ENCODE results near the gene LRRC34. TPM values are rescaled to one million over a fixed set of nuclear protein-coding genes. Genes with fewer than 3 reads are reported as not detected.

The LRRC34 gene
- total and polyA plus RNA-seq, 9 of the 15 experiments (the other 6 are each of a cell fraction or from before 2014, with no cell fraction given): 0.17 to 0.30 TPM; not detected in 7

GRCh38 chr3:169772897-169773816, 39.5 kb downstream of the LRRC34 start, which contains the start of gene MYNN (continued):
- no peak for TF ChIP-seq FOXA1 (IDR thresholded peaks at IDR 0.05; ENCODE audit: borderline replicate concordance)
- no peak for TF ChIP-seq NFE2 (IDR thresholded peaks at IDR 0.05; ENCODE audit: low read depth)
- TF ChIP-seq, protein P1, sequence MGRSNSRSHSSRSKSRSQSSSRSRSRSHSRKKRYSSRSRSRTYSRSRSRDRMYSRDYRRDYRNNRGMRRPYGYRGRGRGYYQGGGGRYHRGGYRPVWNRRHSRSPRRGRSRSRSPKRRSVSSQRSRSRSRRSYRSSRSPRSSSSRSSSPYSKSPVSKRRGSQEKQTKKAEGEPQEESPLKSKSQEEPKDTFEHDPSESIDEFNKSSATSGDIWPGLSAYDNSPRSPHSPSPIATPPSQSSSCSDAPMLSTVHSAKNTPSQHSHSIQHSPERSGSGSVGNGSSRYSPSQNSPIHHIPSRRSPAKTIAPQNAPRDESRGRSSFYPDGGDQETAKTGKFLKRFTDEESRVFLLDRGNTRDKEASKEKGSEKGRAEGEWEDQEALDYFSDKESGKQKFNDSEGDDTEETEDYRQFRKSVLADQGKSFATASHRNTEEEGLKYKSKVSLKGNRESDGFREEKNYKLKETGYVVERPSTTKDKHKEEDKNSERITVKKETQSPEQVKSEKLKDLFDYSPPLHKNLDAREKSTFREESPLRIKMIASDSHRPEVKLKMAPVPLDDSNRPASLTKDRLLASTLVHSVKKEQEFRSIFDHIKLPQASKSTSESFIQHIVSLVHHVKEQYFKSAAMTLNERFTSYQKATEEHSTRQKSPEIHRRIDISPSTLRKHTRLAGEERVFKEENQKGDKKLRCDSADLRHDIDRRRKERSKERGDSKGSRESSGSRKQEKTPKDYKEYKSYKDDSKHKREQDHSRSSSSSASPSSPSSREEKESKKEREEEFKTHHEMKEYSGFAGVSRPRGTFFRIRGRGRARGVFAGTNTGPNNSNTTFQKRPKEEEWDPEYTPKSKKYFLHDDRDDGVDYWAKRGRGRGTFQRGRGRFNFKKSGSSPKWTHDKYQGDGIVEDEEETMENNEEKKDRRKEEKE (IDR thresholded peaks at IDR 0.05; ENCODE audit: borderline replicate concordance in 1 of 2, control insufficient read depth in 1 of 2, low read depth in 2 of 2, low read length in 1 of 2): no peak
- no peak for TF ChIP-seq MED1 (CRISPR knock-in tag; IDR thresholded peaks at IDR 0.05; ENCODE audit: borderline replicate concordance)
- peak in 1 of 3 experiments; percentile 78; a peak in 2 of 6 replicates for TF ChIP-seq ZBTB11 (CRISPR knock-in tag; IDR thresholded peaks at IDR 0.05)
- TF ChIP-seq, protein P2, sequence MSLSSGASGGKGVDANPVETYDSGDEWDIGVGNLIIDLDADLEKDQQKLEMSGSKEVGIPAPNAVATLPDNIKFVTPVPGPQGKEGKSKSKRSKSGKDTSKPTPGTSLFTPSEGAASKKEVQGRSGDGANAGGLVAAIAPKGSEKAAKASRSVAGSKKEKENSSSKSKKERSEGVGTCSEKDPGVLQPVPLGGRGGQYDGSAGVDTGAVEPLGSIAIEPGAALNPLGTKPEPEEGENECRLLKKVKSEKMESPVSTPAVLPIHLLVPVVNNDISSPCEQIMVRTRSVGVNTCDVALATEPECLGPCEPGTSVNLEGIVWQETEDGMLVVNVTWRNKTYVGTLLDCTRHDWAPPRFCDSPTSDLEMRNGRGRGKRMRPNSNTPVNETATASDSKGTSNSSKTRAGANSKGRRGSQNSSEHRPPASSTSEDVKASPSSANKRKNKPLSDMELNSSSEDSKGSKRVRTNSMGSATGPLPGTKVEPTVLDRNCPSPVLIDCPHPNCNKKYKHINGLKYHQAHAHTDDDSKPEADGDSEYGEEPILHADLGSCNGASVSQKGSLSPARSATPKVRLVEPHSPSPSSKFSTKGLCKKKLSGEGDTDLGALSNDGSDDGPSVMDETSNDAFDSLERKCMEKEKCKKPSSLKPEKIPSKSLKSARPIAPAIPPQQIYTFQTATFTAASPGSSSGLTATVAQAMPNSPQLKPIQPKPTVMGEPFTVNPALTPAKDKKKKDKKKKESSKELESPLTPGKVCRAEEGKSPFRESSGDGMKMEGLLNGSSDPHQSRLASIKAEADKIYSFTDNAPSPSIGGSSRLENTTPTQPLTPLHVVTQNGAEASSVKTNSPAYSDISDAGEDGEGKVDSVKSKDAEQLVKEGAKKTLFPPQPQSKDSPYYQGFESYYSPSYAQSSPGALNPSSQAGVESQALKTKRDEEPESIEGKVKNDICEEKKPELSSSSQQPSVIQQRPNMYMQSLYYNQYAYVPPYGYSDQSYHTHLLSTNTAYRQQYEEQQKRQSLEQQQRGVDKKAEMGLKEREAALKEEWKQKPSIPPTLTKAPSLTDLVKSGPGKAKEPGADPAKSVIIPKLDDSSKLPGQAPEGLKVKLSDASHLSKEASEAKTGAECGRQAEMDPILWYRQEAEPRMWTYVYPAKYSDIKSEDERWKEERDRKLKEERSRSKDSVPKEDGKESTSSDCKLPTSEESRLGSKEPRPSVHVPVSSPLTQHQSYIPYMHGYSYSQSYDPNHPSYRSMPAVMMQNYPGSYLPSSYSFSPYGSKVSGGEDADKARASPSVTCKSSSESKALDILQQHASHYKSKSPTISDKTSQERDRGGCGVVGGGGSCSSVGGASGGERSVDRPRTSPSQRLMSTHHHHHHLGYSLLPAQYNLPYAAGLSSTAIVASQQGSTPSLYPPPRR (CRISPR knock-in tag; IDR thresholded peaks at IDR 0.05; ENCODE audit: borderline replicate concordance): 0 out of 2 replicates have a peak, but pooled peaks have one; percentile 81
- no peak for TF ChIP-seq HLTF (IDR thresholded peaks at IDR 0.05)
- TF ChIP-seq XRCC5 (IDR thresholded peaks at IDR 0.05; ENCODE audit: low read depth, low read length): peak; percentile 9; the same call in 1 of the 2 replicates
- peak; percentile 83 to 84 for TF ChIP-seq MAZ (CRISPR knock-in tag; conservative IDR thresholded peaks at IDR 0.05 in 1 of 2, IDR thresholded peaks at IDR 0.05 in 1 of 2)
- TF ChIP-seq CHAMP1 (IDR thresholded peaks at IDR 0.05): no peak; the same call in 1 of the 2 replicates
